Sigmoid colon (tissue), 7 donors: ENCODE results near the gene TSC2. TPM values are rescaled to one million over a fixed set of nuclear protein-coding genes. Genes with fewer than 3 reads are reported as not detected.
"Not testable (repeated sequence)": the region's sequence is repeated elsewhere in the genome, so short reads cannot be mapped to it uniquely, and the experiment has no call there.

Experiments
- DNase-seq: peaks from one replicate; pipeline ENCODE4 v3.0.0-alpha.2; 2019
- H3K27ac ChIP-seq, 4 donors: fragments of 200-600 bp; sonication (generic); one replicate each; pipeline ENCODE4 v1.5.1; 2016 to 2019; ENCODE audit warnings: mild to moderate bottlenecking in 1 of 4
- H3K27me3 ChIP-seq, 3 donors: fragments of 200-600 bp; sonication (generic); one replicate each; pipeline ENCODE4 v1.5.1; 2019; ENCODE audit warnings: mild to moderate bottlenecking in 1 of 3
- H3K36me3 ChIP-seq, 4 donors: fragments of 200-600 bp; sonication (generic); one replicate each; pipeline ENCODE4 v1.5.1; 2016 to 2019
- H3K4me1 ChIP-seq, 4 donors: fragments of 200-600 bp; sonication (generic); one replicate each; pipeline ENCODE4 v1.5.1; 2017 to 2019
- H3K4me3 ChIP-seq, 4 donors: fragments of 200-600 bp; sonication (generic); one replicate each; pipeline ENCODE4 v1.5.1; 2017 to 2019; ENCODE audit warnings: mild to moderate bottlenecking in 2 of 4, moderate library complexity in 1 of 4
- H3K9me3 ChIP-seq, 4 donors: fragments of 200-600 bp in 3 of 4; sonication (generic) in 3 of 4; one replicate each; pipeline versions ENCODE4 v1.5.1 to v1.6.1; 2013 to 2019
- CTCF ChIP-seq, 4 experiments: fragments of 450-650 bp in 3 of 4; fragments of 200-600 bp in 1 of 4; IDR thresholded peaks; one replicate each; pipeline ENCODE4 v1.5.1; 2016 to 2019; ENCODE audit warnings: antibody characterized with exemption in 4 of 4, mild to moderate bottlenecking in 3 of 4, moderate library complexity in 2 of 4
- EP300 ChIP-seq, 4 donors: sonication (generic); formaldehyde crosslinking; IDR thresholded peaks; one replicate each; pipeline ENCODE4 v1.6.1; 2017; ENCODE audit warnings: antibody characterized with exemption in 4 of 4
- POLR2A ChIP-seq, 2 donors: fragments of 450-650 bp; IDR thresholded peaks; one replicate each; pipeline ENCODE4 v1.6.1; 2016; ENCODE audit warnings: antibody characterized with exemption in 2 of 2, mild to moderate bottlenecking in 2 of 2, moderate library complexity in 2 of 2
- POLR2AphosphoS5 ChIP-seq, 4 donors: sonication (generic); formaldehyde crosslinking; IDR thresholded peaks; one replicate each; pipeline ENCODE4 v1.6.1; 2017; ENCODE audit warnings: antibody characterized with exemption in 4 of 4
- WGBS, 2 donors: extraction: QIAGEN DNeasy Blood & Tissue Kit; methylation state at CpG; one replicate each; pipeline ENCODE4 v1.1.7; 2013; 5-methylcytosine and 5-hydroxymethylcytosine counted together
- intact Hi-C: fragments of 100-400 bp; cut with DNase I; formaldehyde crosslinking; loops from one replicate; pipeline ENCODE4 v1.15.1; 2023
- polyA plus RNA-seq, 3 donors: library from polyadenylated mRNA; stranded (reverse); fragments of 200-250 nt; gene quantifications; one replicate each; pipeline ENCODE4 v1.2.3, GENCODE V29; 2013
- total RNA-seq, 4 donors: library from RNA; depleted of rRNA; stranded (reverse); fragments of >200 nt; gene quantifications; one replicate each; pipeline ENCODE4 v1.1.0, GENCODE V29; 2016
- donor health status: healthy with polysubstance abuse.
- donor health status: Bipolar disorder and iron deficiency.
- donor health status: healthy.

Gene TSC2
- total and polyA plus RNA-seq, 7 donors: 16.9 to 80.9 (median 34.6) TPM

GRCh38 chr16:2095918-2096582 lies 48.3 kb downstream of the TSC2 start:
- Histone ChIP-seq H3K27ac (peak overlapping the region in 1 of 4 donors; percentile 10), H3K4me3 (no peak overlapping the region), H3K9me3 (no peaks in the 10 kb centered on the region), H3K27me3 (no peaks in the 10 kb centered on the region), H3K4me1 (peaks cover 0 to 25% (median 22%) of the 10 kb centered on the region in 4 donors), H3K36me3 (peaks cover 69 to 89% (median 80%) of the 10 kb centered on the region in 4 donors)
- 96 to 97% methylated on average over 23 of the region's 23 CpGs for WGBS, 2 donors
- intact Hi-C loops: no loop called here
- TF ChIP-seq POLR2AphosphoS5 (IDR thresholded peaks at IDR 0.05): no peak
- TF ChIP-seq EP300 (IDR thresholded peaks at IDR 0.05): no peak
- no peak for TF ChIP-seq POLR2A (IDR thresholded peaks at IDR 0.05)
- no peak for TF ChIP-seq CTCF (IDR thresholded peaks at IDR 0.05)
- DNase-seq: no peak

- H3K27ac ChIP-seq: peak overlapping the region in 1 of 4 donors; percentile 25
- H3K9me3 ChIP-seq: no peaks in the 10 kb centered on the region
- H3K4me1 ChIP-seq: peaks cover 0 to 18% (median 13%) of the 10 kb centered on the region in 4 donors
- DNase-seq: no peak
- H3K4me3 ChIP-seq: no peak overlapping the region
- intact Hi-C loops: no loop called here
- peak in 1 of 4 donors; percentile 8 for TF ChIP-seq POLR2AphosphoS5 (IDR thresholded peaks at IDR 0.05)
- no peak for TF ChIP-seq POLR2A (IDR thresholded peaks at IDR 0.05)
- 81 to 88% methylated on average over 25 of the region's 25 CpGs for WGBS, 2 donors
- no peaks in the 10 kb centered on the region for H3K27me3 ChIP-seq
- H3K36me3 ChIP-seq: peaks cover 67 to 90% (median 80%) of the 10 kb centered on the region in 4 donors
Observed at GRCh38 chr16:2096853-2097595, 49.2 kb downstream of the TSC2 start.

- 95 to 96% methylated on average over 14 of the region's 14 CpGs for WGBS, 2 donors
- H3K9me3 ChIP-seq, DNase-seq, H3K4me3 ChIP-seq, H3K27me3 ChIP-seq, intact Hi-C loops: not testable (repeated sequence)
- Histone ChIP-seq H3K4me1 (peaks cover 0 to 11% (median 7%) of the 10 kb centered on the region in 4 donors), H3K36me3 (peaks cover 60 to 90% (median 78%) of the 10 kb centered on the region in 4 donors), H3K27ac (peak overlapping the region in 1 of 4 donors; percentile 25)
Observed at GRCh38 chr16:2097689-2098088, 49.9 kb downstream of the TSC2 start.

GRCh38 chr16:2101581-2101980 lies 53.8 kb downstream of the TSC2 start:
- 95 to 96% methylated on average over 14 of the region's 16 CpGs for WGBS, 2 donors
- H3K9me3 ChIP-seq, intact Hi-C loops, H3K27me3 ChIP-seq, H3K27ac ChIP-seq, H3K4me3 ChIP-seq, DNase-seq, H3K4me1 ChIP-seq: not testable (repeated sequence)
- peaks cover 44 to 79% (median 60%) of the 10 kb centered on the region in 4 donors for H3K36me3 ChIP-seq

- Histone ChIP-seq H3K27ac (no peak overlapping the region), H3K4me3 (no peak overlapping the region), H3K9me3 (no peaks in the 10 kb centered on the region), H3K27me3 (no peaks in the 10 kb centered on the region), H3K36me3 (peaks cover 35 to 79% (median 55%) of the 10 kb centered on the region in 4 donors), H3K4me1 (no peaks in the 10 kb centered on the region)
- no peak for DNase-seq
- TF ChIP-seq EP300 (IDR thresholded peaks at IDR 0.05): no peak
- TF ChIP-seq CTCF (IDR thresholded peaks at IDR 0.05): no peak
- TF ChIP-seq POLR2AphosphoS5 (IDR thresholded peaks at IDR 0.05): no peak
- no peak for TF ChIP-seq POLR2A (IDR thresholded peaks at IDR 0.05)
- intact Hi-C loops: no loop called here
- 93 to 97% methylated on average over 19 of the region's 19 CpGs for WGBS, 2 donors
Observed at GRCh38 chr16:2102471-2102870, 54.7 kb downstream of the TSC2 start.

GRCh38 chr16:2104464-2104863 lies 56.7 kb downstream of the TSC2 start:
- peaks cover 27 to 88% (median 61%) of the 10 kb centered on the region in 4 donors for H3K36me3 ChIP-seq
- H3K9me3 ChIP-seq, H3K27ac ChIP-seq, intact Hi-C loops, H3K4me3 ChIP-seq, DNase-seq, H3K4me1 ChIP-seq, H3K27me3 ChIP-seq: not testable (repeated sequence)
- 91 to 92% methylated on average over 18 of the region's 20 CpGs for WGBS, 2 donors

GRCh38 chr16:2105291-2105690 lies 57.5 kb downstream of the TSC2 start:
- intact Hi-C loops, H3K9me3 ChIP-seq, H3K4me1 ChIP-seq, H3K4me3 ChIP-seq, DNase-seq, H3K27me3 ChIP-seq: not testable (repeated sequence)
- Histone ChIP-seq H3K27ac (peak overlapping the region in 2 of 4 donors; percentile 14 to 31), H3K36me3 (peaks cover 27 to 88% (median 61%) of the 10 kb centered on the region in 4 donors)
- WGBS, 2 donors: 94 to 96% methylated on average over 21 of the region's 21 CpGs

- H3K27ac ChIP-seq, H3K4me1 ChIP-seq, H3K27me3 ChIP-seq, DNase-seq, intact Hi-C loops, H3K9me3 ChIP-seq, H3K4me3 ChIP-seq: not testable (repeated sequence)
- 85 to 90% methylated on average over 20 to 22 of the region's 22 CpGs for WGBS, 2 donors
- peaks cover 22 to 88% (median 62%) of the 10 kb centered on the region in 4 donors for H3K36me3 ChIP-seq
Observed at GRCh38 chr16:2105769-2106168, 58.0 kb downstream of the TSC2 start.

GRCh38 chr16:2106211-2106610 lies 58.4 kb downstream of the TSC2 start:
- DNase-seq, intact Hi-C loops, H3K9me3 ChIP-seq, H3K4me1 ChIP-seq, H3K27ac ChIP-seq, H3K27me3 ChIP-seq, H3K4me3 ChIP-seq: not testable (repeated sequence)
- 94 to 95% methylated on average over 38 of the region's 38 CpGs for WGBS, 2 donors
- H3K36me3 ChIP-seq: peaks cover 18 to 88% (median 62%) of the 10 kb centered on the region in 4 donors
